GM06990 (cell line): ENCODE results near the gene MGST3.
"Not testable (repeated sequence)": the region's sequence is repeated elsewhere in the genome, so short reads cannot be mapped to it uniquely, and the experiment has no call there.

ENCODE experiments used
- DNase-seq: peaks from one replicate; pipeline ENCODE4 v3.0.0-alpha.2; 2011; ENCODE audit not compliant: insufficient read length; ENCODE audit errors: extremely low read depth
- H3K27me3 ChIP-seq: replicated peaks from 2 replicates; pipeline ENCODE4 v1.6.0; 2011; ENCODE audit warnings: low read length; ENCODE audit not compliant: control insufficient read depth, insufficient read depth
- H3K36me3 ChIP-seq: 2 replicates; pipeline ENCODE4 v1.5.1; 2011; ENCODE audit warnings: low read length; ENCODE audit not compliant: control insufficient read depth, insufficient read depth
- H3K4me3 ChIP-seq: replicated peaks from 2 replicates; pipeline ENCODE4 v1.5.1; 2011; ENCODE audit warnings: low read depth, mild to moderate bottlenecking, control low read depth, low read length
- TF ChIP-seq, protein P1 (sequence below): IDR thresholded peaks from 2 replicates; pipeline ENCODE4 v1.5.1; 2011; ENCODE audit warnings: low read length, control low read depth, mild to moderate bottlenecking, inconsistent platforms; ENCODE audit not compliant: insufficient read depth, poor library complexity, severe bottlenecking

The MGST3 gene

DNA sequence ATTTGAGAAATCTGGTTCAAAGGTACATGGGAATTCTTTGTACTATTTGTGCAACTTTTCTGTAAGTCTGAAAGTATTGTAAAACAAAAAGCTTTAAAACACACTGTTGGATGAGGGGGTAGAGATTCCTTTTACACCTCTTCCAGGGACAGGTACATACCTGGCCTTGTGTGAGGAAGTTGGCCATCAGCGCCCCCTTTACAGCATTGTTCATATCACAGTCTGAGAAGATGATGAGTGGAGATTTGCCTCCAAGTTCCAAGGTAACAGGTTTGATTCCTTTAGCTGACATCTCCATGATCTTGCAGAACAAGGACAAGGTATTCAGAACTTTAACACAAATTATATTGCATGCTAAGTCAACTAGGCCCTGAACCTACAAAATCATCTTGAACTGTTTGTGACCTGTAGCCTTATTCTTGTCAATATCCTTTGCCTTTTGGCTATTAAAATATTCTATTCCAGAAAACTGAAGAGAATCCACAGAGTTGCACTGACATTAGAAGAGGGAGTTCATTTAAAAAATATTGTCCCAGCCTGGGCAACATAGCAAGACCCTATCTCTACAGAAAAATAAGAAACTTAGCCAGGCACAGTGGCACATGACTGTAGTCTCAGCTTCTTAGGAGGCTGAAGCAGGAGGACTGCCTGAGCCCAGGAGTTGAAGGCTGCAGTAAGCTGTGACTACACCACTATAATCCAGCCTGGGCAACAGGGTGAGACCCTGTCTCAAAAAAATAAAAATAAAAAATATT, 48.4 kb downstream of the MGST3 start:
- Histone ChIP-seq H3K27me3 (no peaks in the 10 kb centered on the region), H3K4me3 (no peak overlapping the region), H3K36me3 (peaks cover 10% of the 10 kb centered on the region)
- TF ChIP-seq, protein P1, sequence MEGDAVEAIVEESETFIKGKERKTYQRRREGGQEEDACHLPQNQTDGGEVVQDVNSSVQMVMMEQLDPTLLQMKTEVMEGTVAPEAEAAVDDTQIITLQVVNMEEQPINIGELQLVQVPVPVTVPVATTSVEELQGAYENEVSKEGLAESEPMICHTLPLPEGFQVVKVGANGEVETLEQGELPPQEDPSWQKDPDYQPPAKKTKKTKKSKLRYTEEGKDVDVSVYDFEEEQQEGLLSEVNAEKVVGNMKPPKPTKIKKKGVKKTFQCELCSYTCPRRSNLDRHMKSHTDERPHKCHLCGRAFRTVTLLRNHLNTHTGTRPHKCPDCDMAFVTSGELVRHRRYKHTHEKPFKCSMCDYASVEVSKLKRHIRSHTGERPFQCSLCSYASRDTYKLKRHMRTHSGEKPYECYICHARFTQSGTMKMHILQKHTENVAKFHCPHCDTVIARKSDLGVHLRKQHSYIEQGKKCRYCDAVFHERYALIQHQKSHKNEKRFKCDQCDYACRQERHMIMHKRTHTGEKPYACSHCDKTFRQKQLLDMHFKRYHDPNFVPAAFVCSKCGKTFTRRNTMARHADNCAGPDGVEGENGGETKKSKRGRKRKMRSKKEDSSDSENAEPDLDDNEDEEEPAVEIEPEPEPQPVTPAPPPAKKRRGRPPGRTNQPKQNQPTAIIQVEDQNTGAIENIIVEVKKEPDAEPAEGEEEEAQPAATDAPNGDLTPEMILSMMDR = no peak
- DNase-seq = no peak

DNA sequence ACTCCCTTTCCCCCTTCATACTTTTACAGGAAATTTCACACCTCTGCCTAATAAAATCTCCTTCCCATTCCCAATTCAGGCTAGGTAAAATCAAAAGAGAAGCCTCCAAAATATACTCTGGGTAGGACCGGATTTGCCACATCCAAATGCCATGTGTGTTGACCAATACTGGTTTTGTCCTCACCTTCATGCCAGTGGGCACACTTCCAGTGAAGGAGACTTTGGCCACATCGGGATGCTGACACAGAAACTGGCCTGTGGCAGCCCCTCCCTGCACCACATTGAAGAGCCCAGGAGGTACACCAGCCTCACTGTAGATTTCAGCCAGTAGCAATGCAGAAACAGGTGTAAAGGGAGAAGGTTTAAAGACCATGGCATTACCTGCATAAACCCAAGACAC, 49.3 kb downstream of the MGST3 start:
- peaks cover 10% of the 10 kb centered on the region for H3K36me3 ChIP-seq
- no peaks in the 10 kb centered on the region for H3K27me3 ChIP-seq
- TF ChIP-seq, protein P1 = no peak
- no peak for DNase-seq
- no peak overlapping the region for H3K4me3 ChIP-seq

DNA sequence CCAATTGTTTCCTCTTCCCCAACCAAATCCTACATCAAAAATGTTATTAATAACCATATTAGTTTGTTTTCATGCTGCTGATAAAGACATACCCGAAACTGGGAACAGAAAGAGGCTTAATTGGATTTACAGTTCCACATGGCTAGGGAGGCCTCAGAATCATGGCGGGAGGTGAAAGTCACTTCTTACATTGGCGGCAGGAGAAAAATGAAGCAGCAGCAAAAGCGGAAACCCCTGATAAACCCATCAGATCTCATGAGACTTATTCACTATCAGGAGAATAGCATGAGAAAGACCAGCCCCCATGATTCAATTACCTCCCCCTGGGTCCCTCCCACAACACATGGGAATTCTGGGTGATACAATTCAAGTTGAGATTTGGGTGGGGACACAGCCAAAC, 49.7 kb downstream of the MGST3 start:
- not testable (repeated sequence) for H3K27me3 ChIP-seq, DNase-seq, H3K4me3 ChIP-seq
- H3K36me3 ChIP-seq = peaks cover 13% of the 10 kb centered on the region

DNA sequence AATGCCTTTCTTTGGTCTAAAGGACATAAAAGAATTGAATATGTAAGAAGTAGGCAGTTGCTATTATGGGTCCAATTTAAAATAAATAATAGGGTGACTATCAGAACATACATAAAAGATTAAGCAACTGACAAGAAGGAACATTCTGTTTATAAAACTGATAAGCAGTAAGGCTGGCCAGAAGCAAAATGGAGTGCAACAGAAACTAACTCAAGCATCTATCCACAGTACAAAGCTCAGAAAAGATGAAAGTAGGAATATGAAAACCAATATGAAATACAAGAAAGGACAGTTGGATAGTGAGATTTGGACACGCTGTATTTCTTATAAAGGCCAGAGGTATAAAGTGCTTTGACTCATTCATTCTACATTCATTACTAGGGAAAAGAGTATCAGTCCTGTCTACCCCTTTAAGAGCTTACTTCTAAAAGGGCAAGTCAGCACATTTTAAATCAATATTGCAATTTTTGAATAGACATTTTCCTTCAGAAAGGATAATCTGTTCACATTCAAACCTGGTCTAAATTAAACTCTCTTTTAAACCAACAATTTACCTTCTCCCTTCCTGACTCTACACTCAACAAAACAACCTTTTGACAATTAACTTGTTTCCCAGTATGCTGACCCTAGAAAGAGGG, 52.9 kb downstream of the MGST3 start:
- TF ChIP-seq, protein P1 = no peak
- peaks cover 15% of the 10 kb centered on the region for H3K36me3 ChIP-seq
- DNase-seq = no peak
- H3K4me3 ChIP-seq = no peak overlapping the region
- no peaks in the 10 kb centered on the region for H3K27me3 ChIP-seq

DNA sequence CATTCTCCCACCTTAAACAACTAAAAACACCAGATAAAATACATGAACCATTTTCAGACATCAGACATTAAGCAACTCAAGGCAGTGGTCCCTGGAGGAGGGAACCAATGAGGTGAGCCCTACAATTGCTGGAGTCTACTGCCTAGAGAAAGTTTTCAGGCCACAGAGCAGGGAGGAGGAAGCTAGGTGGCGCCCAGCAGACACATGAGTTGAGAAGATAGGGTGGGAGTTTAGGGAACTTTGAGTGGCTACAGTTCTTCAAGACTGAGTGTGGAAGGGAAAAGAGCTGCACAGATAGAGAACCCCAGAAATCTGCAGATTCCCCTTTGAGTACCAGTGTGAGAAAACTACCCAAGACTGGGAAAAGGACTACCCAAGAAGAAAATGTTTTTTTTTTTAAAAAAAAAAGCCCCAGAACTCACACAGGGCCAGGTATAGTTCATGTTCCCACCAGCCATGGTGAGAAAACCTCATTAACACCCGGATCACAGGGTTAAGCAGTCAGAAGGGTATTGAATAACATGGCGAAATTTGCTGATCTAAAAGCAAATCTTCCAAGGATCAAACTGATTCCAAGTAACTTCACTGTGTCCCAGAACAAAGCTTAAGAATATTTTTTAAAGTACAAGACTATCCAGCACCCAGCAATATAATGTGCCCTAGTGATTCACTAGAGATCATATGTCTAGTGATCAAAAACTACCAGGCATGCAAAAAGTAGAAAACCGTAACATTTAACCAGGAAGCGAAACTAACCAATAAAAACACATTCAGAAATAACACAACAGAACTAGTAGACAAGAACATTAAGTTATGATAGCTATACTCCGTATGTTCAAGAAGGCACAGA, 55.3 kb downstream of the MGST3 start:
- TF ChIP-seq, protein P1 = peak; percentile 44
- no peaks in the 10 kb centered on the region for H3K27me3 ChIP-seq
- no peak for DNase-seq
- no peak overlapping the region for H3K4me3 ChIP-seq
- peaks cover 10% of the 10 kb centered on the region for H3K36me3 ChIP-seq

DNA sequence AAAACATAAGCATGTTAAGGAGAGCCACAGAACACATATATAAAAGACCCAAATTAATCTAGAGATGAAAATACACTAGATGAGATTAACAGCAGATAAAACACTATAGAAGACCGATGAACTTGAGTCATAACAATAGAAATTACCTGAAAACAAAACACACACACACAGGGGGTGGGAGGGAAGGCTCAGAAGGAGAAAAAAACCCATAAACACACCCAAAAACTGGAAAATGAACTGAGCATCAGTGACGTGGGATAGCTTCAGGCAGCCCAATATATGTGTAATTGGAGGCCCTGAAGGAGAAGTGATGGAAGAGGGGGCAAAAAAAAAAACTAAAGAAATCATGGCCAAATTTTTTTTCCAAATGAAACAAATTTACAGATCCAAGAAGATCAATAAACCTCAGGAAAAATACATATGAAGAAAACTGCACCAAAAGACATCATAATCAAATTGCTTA, 56.0 kb downstream of the MGST3 start:
- Histone ChIP-seq H3K4me3 (no peak overlapping the region), H3K27me3 (no peaks in the 10 kb centered on the region), H3K36me3 (peaks cover 8% of the 10 kb centered on the region)
- TF ChIP-seq, protein P1 = no peak
- DNase-seq = no peak
